Transverse colon (tissue), 4 donors: ENCODE data around the gene PRKG1.

Experiments
- CTCF ChIP-seq, 5 experiments: fragments of 200-600 bp in 3 of 5; fragments of 450-650 bp in 2 of 5; sonication (generic) in 3 of 5; IDR thresholded peaks; 1 replicate in 2 of 5; 2 replicates in 3 of 5; pipeline ENCODE4 v1.5.1; 2016 to 2017; ENCODE audit warnings: antibody characterized with exemption in 5 of 5, inconsistent platforms in 3 of 5, mild to moderate bottlenecking in 2 of 5, moderate library complexity in 1 of 5
- EP300 ChIP-seq: sonication (generic); formaldehyde crosslinking; IDR thresholded peaks from one replicate; pipeline ENCODE4 v1.6.1; 2017; ENCODE audit warnings: antibody characterized with exemption, low read depth
- POLR2AphosphoS5 ChIP-seq, 3 donors: sonication (generic); formaldehyde crosslinking; IDR thresholded peaks; one replicate each; pipeline ENCODE4 v1.6.1; 2016; ENCODE audit warnings: antibody characterized with exemption in 3 of 3

- TF ChIP-seq CTCF (IDR thresholded peaks at IDR 0.05) (no peak), EP300 (no peak), POLR2AphosphoS5 (IDR thresholded peaks at IDR 0.05) (no peak)
Observed at GRCh38 chr10:51707821-51708424, 633.6 kb downstream of the PRKG1 start.
